GM18526 (cell line): ENCODE results near the gene MEGF6.

Experiments used
- POLR2A ChIP-seq: IDR thresholded peaks from 3 replicates; pipeline ENCODE4 v1.6.1; 2011; ENCODE audit not compliant: insufficient read length; ENCODE audit errors: extremely low read depth

Gene MEGF6

GRCh38 chr1:3596663-3597598, 14.4 kb downstream of the MEGF6 start:
- no peak for TF ChIP-seq POLR2A

- TF ChIP-seq POLR2A: no peak
These were observed 15.4 kb downstream of the MEGF6 start for GRCh38 chr1:3595949-3596348.

GRCh38 chr1:3594706-3595377, 16.5 kb downstream of the MEGF6 start:
- TF ChIP-seq POLR2A: no peak

- no peak for TF ChIP-seq POLR2A
These were observed 17.6 kb downstream of the MEGF6 start for GRCh38 chr1:3593745-3594144.

GRCh38 chr1:3593334-3593733, 18.0 kb downstream of the MEGF6 start:
- no peak for TF ChIP-seq POLR2A

GRCh38 chr1:3590951-3591865, 20.1 kb downstream of the MEGF6 start:
- TF ChIP-seq POLR2A: no peak

GRCh38 chr1:3590139-3590763, 21.1 kb downstream of the MEGF6 start:
- TF ChIP-seq POLR2A: no peak

- no peak for TF ChIP-seq POLR2A
These were observed 22.9 kb downstream of the MEGF6 start for GRCh38 chr1:3588395-3588794.

GRCh38 chr1:3586986-3587759, 24.1 kb downstream of the MEGF6 start:
- TF ChIP-seq POLR2A: no peak

GRCh38 chr1:3585940-3586568, 25.3 kb downstream of the MEGF6 start:
- no peak for TF ChIP-seq POLR2A

- no peak for TF ChIP-seq POLR2A
These were observed 26.4 kb downstream of the MEGF6 start for GRCh38 chr1:3584915-3585314.

GRCh38 chr1:3581296-3582036, 29.8 kb downstream of the MEGF6 start:
- no peak for TF ChIP-seq POLR2A

GRCh38 chr1:3580231-3580630, 31.1 kb downstream of the MEGF6 start:
- no peak for TF ChIP-seq POLR2A

- no peak for TF ChIP-seq POLR2A
These were observed 31.7 kb downstream of the MEGF6 start for GRCh38 chr1:3579626-3580025.
